ENCODE results near the gene CD160.

GRCh38 chr1:145758575-145758974, 39.3 kb downstream of the CD160 start:
- no peak for TF ChIP-seq CTCF (IDR thresholded peaks at IDR 0.05)
- no peak for TF ChIP-seq EZH2 (IDR thresholded peaks at IDR 0.05; ENCODE audit: borderline replicate concordance, insufficient read depth, low read depth, low read length, poor library complexity, severe bottlenecking)

Measured in B cell (primary cell).